H1 (cell line): ENCODE data around the gene STAT3. TPM values are rescaled to one million over a fixed set of nuclear protein-coding genes. Genes with fewer than 3 reads are reported as not detected.

Experiments
- BRCA1 ChIP-seq: IDR thresholded peaks from 2 replicates; pipeline ENCODE4 v1.6.1; 2012; ENCODE audit warnings: low read depth, low read length, improper control_type of control experiment
- CBX5 ChIP-seq: fragments of 300-800, 300-1000 bp; sonication (generic); IDR thresholded peaks from 2 replicates; pipeline ENCODE4 v1.7.1; 2016; ENCODE audit warnings: antibody characterized with exemption, low read length, low read depth
- CHD1 ChIP-seq: IDR thresholded peaks from 2 replicates; pipeline ENCODE4 v1.6.1; 2012; ENCODE audit warnings: low read depth, low read length, improper control_type of control experiment
- CHD7 ChIP-seq: fragments of 300-600 bp; sonication (generic); IDR thresholded peaks from 2 replicates; pipeline ENCODE4 v1.7.1; 2012; ENCODE audit warnings: low read length, moderate library complexity, mild to moderate bottlenecking, inconsistent platforms; ENCODE audit not compliant: insufficient replicate concordance
- NANOG ChIP-seq: IDR thresholded peaks from 2 replicates; pipeline ENCODE4 v1.6.1; 2011; ENCODE audit warnings: low read length, low read depth, mild to moderate bottlenecking, inconsistent platforms; ENCODE audit not compliant: insufficient read depth, poor library complexity, severe bottlenecking
- POLR2AphosphoS5 ChIP-seq: IDR thresholded peaks from 2 replicates; pipeline ENCODE4 v1.6.1; 2011; ENCODE audit warnings: low read depth, low read length
- RAD21 ChIP-seq, 2 experiments: IDR thresholded peaks in 1 of 2; conservative IDR thresholded peaks in 1 of 2; 2 replicates each; pipeline ENCODE4 v1.6.1; 2011; ENCODE audit warnings: low read depth in 2 of 2, low read length in 2 of 2, improper control_type of control experiment in 1 of 2, inconsistent platforms in 1 of 2, mild to moderate bottlenecking in 1 of 2, moderate library complexity in 1 of 2
- SP1 ChIP-seq: IDR thresholded peaks from 2 replicates; pipeline ENCODE4 v1.6.1; 2011; ENCODE audit warnings: low read depth, low read length
- SRF ChIP-seq: IDR thresholded peaks from 2 replicates; pipeline ENCODE4 v1.6.1; 2011; ENCODE audit warnings: mild to moderate bottlenecking, low read depth, low read length, moderate library complexity
- ZNF274 ChIP-seq: IDR thresholded peaks from 2 replicates; pipeline ENCODE4 v1.7.0; 2012; ENCODE audit warnings: low read length, borderline replicate concordance; ENCODE audit errors: extremely low read depth
- polyA plus RNA-seq, 7 experiments: library from polyadenylated mRNA; depleted of rRNA in 3 of 7; stranded (reverse) in 5 of 7; unstranded in 2 of 7; fragments of >200 nt in 5 of 7; fragments of 200-250 nt in 2 of 7; gene quantifications; 1 replicate in 5 of 7; 2 replicates in 1 of 7; 4 replicates in 1 of 7; pipeline versions ENCODE4 v1.2.1 to v1.2.3, GENCODE V29; 2011 to 2013; ENCODE audit warnings: missing spikeins in 2 of 7, mixed read lengths in 2 of 7
- total RNA-seq: library from RNA; stranded (reverse); fragmentation: NEBNext Ultra II Directional; extraction: Animal tissue kit (Norgen Biotek cat#: 25700); gene quantifications from 2 replicates; pipeline ENCODE4 v1.2.1, GENCODE V29; 2021

Gene STAT3
- total and polyA plus RNA-seq, 2 of the 8 experiments (the other 6 are each of a cell fraction or from before 2014, with no cell fraction given): 38.4 to 94.1 TPM

DNA sequence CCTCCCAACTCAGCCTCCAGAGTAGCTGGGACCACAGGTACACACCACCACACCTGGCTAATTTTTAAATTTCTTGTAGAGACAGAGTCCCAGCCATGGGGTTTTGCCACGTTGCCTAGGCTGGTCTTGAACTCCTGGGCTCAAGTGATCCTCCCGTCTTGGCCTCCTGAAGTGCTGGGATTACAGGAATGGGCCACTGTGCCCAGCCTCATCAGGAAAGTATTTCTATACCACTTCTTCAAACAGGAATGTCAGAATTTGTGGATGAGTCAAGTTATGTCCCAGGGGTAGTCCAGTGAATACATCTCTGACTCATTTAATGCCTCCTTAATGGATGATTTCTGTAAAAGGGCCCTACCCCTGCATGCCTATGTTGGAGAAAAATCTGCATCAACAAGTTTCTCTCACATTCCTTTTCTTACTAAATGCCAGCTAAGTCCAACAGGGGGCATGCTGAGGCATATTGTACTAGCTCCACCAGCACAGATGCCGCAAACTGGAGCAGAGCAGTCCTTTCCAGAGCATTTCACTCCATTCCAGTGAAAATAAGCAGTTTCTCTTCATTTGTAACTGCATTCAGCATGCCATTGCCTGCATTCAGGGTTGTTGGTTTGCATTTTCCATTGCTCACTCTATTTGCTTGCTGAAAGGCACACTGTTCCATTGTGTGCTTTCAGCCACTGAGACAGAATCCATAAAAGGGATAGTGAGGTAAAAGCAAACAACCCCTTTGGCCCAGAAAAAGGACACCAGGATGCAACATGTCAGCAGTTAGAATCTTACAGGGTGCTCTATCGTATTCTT lies 40.1 kb upstream of the STAT3 start (continued):
- TF ChIP-seq CHD7: no peak
- peak; percentile 55 to 65 for TF ChIP-seq RAD21 (IDR thresholded peaks at IDR 0.05 in 1 of 2, conservative IDR thresholded peaks at IDR 0.05 in 1 of 2; ENCODE audit: low read depth in 2 of 2, low read length in 2 of 2)
- TF ChIP-seq SP1: peak; percentile 19; the same call in 1 of the 2 replicates
- TF ChIP-seq SRF: no peak
- no peak for TF ChIP-seq NANOG
- TF ChIP-seq CHD1: no peak
- no peak for TF ChIP-seq POLR2AphosphoS5
- TF ChIP-seq BRCA1: no peak
- no peak for TF ChIP-seq ZNF274
- no peak for TF ChIP-seq CBX5
